GM12872 (cell line): ENCODE measurements around the gene CTNNA1.

Experiments
- CTCF ChIP-seq: IDR thresholded peaks from 3 replicates; pipeline ENCODE4 v1.5.1; 2011; ENCODE audit warnings: low read depth, mild to moderate bottlenecking, low read length, moderate library complexity; ENCODE audit not compliant: insufficient read depth

The CTNNA1 gene

GRCh38 chr5:138757061-138757776 is 4.0 kb downstream of the CTNNA1 start:
- no peak for TF ChIP-seq CTCF

DNA sequence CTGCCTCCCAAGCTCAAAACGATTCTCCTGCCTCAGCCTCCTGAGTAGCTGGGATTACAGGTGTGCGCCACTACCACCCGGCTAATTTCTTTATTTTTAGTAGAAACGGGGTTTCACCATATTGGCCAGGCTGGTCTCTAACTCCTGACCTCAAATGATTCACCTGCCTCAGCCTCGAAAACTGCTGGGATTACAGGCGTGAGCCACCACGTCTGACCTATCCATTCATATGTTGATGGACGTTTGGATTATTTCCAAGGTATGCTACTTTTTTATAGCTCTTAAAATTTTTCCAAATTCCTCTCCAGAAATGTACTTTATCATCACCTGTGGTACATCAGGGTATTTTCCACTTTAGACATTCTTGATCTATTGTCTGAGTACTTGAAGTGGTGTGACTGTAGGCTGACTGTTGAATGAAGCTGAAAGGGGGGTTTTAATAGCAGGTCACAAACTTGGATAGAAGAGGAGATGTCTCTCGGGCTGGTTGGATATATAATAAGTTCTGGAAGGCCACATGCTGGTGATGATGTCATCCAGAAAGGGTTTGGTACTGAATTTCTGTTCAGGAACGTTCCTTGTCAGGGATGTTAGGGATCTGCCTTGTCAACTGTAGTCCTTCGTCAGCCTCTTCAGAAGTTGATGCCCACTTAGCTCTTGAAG is 7.4 kb downstream of the CTNNA1 start:
- TF ChIP-seq CTCF, result no peak

GRCh38 chr5:138762110-138762509 is 8.9 kb downstream of the CTNNA1 start:
- TF ChIP-seq CTCF, result no peak

GRCh38 chr5:138763037-138763778 is 10.0 kb downstream of the CTNNA1 start:
- no peak for TF ChIP-seq CTCF

GRCh38 chr5:138770291-138770690 is 17.1 kb downstream of the CTNNA1 start:
- no peak for TF ChIP-seq CTCF

DNA sequence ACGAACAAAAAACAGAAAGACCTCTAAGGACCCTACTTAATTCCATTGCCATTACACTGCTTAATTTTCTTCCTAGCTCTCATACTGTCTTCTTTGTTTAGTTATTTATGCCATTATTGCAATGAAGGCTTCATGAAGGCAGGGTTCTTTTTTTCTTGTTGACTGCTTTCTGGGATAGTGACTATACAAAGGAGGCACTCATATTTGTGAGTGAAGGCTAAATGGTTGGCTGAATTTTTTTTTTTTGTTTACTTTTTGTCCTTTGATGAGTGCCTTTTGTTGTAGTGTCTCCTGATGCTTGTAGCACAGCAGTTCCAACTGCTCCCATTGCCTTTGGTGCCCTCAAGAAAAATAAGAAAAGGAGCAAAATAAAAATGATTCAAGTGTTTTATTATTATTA is 17.8 kb downstream of the CTNNA1 start:
- TF ChIP-seq CTCF, result no peak

DNA sequence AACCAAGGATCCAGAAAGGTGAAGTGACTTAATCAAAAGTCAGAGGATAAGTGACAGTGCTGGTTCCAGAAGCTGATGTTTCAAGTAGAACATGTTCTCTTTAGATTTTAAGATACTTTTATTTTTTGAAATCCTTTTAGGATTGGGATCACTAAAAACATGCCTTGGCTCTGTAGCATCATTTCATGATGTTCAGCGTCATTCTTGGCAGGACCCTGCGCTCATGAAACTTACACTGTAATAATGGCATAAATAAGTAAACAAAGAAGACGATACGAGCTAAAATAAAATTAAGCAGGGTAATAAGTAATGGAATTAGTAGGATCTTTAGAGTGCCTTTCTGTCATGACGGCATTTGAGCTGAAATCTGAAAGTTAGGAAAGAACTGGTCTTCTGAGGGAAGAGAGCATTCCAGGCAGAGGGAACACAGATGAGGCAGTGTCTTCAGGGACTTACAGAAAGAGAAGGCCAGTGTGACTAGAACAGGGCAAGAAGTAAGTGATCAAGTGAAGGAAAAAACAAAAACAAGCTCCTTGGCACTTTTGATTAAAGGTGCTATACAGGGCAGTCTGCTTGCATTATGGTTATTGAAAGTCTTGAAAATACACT is 19.9 kb downstream of the CTNNA1 start:
- no peak for TF ChIP-seq CTCF
